Activated CD4-positive, alpha-beta T cell treated with anti-CD3 and anti-CD28 coated beads for 4 hours (primary cell): ENCODE data around the gene GGCT.

Experiments
- DNase-seq, 2 donors: peaks; one replicate each; pipeline ENCODE4 v3.0.0-alpha.2; 2020

The GGCT gene

DNA sequence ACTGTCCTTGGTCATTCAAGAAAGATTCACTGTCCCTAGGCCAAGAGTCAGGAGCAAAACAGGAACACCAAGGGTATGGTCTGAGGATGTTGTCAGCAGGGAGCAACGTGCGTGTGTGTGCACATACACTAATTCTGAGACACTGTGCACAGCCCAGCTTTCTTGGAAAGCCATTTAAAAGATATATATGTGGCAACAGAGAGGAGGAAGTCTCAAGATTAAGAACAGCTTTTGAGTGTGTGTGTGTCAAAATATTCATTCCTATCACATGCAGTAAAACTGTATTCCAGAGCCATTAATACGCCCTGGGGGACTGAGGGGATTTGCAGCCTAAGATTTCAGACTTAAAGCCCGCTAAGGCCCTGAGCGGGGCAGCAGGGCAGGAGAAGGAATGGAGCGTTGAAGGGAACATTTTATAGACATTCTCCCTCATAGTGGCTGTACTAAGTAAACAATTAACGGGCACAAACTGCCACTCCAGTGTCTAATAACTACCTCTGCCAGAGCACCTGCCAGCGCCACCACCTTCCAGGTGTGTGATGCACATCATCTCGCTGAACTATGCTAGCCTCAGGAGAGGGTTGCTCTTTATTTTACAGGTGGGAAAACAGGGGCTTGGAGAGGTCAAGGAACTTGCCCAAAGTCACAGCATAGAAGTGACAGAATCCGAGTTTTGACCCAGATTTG lies 28.0 kb downstream of the GGCT start:
- DNase-seq = no peak

DNA sequence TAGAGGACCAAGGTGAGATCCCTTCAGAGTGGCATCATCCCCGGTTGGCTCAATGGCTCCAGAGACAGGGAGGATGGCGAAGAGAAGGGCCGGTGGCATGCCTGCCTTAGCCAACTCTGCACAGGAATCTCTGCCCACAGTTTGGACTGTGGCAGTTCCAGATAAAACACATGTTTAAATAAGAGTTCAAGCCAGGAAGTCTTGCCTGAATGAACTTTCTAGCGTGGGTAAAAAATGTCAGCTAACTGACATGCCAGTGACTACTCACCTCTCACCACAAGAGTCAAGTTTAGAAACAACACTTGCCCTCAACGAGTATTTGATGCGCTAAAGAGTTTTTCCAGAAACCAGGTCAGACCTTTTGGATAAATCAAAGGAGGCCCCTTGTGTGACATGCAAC lies 29.0 kb downstream of the GGCT start:
- DNase-seq = no peak

DNA sequence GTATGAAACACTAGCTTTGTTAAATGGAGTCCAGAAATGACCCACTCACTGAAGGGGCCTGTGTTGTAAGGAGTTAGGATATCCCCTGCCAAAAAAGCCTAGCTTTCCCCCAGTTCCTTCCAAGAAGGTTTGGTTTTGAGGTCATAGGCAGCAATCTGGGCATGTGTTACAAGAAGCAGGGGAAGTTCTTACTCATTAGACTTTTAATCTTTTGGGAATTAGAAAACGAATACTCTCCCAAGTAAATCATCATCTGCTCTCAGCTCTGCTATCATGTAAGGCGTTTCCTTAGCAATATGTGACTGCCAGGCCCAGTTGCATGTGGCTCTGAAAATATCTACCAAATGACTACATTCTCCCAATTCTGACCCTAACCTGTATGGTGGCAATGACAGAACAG lies 29.7 kb downstream of the GGCT start:
- no peak for DNase-seq

DNA sequence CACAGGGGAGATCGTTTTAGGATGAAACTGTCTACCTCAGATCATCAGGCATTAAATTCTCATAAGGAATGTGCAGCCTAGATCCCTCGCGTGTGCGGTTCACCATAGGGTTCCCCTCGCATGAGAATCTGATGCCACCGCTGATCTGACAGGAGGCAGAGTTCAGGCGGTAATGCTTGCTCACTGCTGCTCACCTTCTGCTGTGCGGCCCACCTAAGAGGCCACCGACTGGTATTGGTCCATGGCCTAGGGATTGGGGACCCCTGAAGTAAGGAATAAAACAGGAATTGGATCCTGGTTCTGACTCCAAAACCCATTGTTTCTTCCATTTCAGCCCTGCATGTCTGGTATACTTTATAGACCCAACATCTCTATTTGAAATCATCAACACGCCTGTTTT lies 30.1 kb downstream of the GGCT start:
- DNase-seq = no peak

DNA sequence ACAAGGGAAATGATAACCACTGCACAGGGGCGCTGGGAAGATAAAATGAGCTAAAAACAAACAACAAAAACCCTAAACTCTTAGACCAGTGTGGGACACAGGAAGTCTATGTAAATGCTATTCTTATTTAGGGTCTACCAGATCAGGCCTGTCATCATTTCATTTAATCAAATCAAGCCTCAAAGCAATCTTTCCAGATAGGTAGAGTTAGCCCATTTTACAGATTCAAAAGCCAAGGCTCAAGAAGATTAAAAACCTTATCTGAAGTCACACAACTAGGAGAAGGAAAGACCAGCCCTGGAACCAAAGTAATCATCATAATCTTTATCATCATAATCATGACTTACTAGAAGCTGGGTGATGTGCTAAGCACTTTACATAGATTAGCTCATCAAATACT lies 30.7 kb downstream of the GGCT start:
- no peak for DNase-seq

DNA sequence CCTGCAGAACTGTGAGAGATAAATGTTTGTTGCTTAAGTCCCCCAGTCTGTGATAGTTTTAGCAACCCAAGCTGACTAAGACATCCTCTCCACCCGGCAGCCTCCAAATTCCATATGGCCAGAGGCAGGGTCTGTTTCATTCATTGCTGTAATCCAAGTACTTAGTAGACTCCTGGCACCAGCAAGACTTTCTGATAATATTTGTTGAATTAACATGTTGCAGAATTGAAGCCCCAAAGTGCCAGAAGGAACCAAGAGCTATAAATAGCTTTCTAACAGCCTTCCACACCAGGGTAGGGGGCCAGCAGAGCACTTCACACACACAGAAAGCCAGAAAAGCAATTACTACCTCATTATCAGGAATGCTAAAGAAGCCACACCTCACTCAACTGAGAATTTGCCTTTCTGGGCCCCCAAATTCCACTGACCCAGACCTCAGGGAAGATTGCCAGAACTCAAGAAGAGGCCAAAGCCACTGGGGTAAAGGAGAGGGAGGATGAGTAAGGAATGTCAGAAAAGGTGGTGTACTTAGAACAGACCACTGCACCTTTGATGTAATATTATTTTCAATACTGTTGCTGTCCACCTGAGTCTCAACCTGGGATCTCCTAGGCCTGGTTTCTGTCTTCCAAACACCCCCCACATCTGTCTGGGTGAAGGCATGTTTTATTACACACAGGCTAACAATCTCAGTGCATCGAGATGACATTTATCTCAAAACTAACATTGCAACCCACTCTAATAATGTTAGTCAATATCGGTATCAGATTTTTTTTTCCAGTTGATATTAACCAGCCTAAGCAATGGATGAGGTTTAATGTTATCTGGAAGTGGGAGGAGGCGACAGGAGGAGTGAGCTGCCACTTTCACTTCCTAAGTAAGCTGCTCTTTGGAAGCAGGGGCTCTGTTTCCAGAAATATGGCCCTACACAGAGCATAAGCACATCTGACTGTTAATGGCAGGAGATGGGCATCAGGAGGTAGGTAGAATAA lies 31.5 kb downstream of the GGCT start:
- DNase-seq = no peak

DNA sequence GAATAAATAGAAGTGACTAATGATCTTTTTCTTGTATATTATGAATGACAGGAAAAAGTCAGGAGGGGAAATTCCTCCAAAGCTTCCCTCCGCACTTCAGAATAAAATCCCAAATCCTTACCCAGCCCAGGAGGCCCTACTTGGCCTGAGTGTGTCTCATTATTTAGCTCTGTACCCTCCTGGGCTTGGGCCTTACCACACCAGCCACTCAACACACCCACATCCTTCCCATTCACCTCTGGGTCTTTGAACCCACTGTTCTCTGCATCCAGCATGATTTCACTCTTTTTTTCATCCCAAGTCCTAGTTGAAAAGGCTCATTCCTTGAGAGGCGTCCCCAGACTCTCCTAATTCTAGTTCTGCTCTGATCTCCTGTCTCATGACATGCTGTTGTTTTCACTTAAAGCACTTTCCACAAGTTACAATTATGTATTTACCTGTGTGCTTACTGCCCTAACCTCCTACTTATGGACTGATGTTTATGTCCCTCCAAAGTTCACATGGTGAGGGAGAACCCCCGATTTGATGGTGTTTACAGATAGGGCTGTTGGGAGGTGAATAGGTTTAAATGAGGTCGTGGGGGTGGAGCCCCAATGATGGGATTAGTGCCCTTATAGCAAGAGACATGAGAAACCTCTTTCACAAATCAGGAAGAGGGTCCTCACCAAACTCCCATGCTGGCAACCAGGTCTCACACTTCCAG lies 32.4 kb downstream of the GGCT start:
- DNase-seq = no peak

DNA sequence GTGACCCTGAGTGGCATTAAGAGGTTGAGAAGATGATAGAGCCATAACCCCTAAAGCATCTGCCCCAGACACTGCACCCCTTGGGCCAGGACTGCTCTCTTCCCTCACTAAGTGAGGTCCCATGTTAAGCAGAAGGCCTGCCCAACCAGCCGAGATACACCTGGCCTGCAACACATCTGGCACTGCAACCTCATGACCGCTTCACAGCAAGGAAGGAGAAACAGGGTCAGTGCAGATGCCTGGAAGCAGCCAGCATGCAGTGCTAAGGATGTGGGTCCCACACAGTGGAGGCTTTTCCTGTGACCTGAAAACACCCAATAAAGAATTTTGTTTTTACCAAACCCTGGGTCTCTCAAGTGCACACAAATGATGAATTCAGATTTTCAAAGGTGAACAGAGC lies 33.4 kb downstream of the GGCT start:
- no peak for DNase-seq

DNA sequence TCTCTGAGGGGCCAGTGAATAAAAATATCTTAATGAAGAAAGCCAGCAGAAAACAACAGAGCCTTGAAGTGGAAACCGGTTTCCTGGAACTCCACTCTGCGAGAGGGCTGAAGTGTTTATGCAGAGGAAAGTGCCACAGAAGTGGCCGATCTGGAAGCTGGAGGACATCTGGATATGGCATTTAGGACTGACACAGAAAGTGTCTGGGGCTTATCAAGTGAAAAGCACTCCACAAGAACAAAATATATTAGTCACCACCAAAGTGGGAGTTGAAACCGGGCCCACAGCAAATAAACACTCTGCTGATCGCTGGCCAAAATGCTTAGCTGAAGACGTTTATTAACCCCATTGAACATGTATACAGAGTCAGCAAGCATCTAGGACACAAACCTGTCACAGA lies 33.9 kb downstream of the GGCT start:
- no peak for DNase-seq

DNA sequence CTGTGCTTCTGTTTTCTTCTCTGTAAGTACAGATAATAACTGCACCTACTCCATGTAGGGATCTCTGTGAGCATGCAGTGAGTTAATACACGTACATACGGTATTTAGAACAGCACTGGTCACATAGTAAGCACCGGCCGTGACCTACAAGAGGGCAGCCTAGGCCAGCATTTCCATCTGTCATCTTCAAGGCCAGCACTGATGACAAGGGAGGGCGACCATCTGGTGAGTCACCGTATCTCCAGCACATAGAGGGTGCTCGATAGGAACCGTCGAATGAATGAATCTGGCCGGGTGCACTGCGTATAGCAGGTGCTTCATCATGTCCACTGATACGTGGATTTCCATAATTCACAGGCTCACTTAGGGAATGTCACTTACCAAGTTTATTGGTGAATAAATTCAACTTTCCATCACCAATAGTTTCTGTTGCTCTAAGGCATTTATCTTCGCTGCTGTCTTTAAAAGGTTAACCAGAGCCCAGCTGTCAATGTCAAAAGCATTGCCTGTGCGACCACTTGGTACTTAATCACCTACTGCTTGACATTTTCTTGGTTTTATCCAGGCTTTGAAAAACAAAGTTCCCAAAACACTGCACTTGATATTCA lies 34.4 kb downstream of the GGCT start:
- no peak for DNase-seq

DNA sequence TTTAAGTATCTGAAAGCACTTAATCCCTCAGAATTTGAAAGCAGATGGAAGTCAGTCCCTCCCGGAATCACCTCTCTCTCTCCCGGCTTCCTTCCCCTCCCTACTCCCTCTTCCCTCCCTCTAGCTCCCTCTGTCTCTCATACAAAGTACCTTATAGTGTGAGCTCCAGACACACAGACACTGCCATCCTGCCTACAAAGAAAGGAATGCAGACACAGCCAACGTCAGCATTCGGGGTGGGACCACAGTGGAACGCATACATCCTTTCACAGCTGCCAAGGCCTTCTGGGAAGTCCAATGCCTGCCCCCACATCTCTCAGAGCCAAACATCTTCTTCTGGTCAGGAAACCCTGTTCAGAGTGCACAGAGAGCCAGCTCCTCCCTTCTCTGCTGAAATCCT lies 35.3 kb downstream of the GGCT start:
- no peak for DNase-seq

DNA sequence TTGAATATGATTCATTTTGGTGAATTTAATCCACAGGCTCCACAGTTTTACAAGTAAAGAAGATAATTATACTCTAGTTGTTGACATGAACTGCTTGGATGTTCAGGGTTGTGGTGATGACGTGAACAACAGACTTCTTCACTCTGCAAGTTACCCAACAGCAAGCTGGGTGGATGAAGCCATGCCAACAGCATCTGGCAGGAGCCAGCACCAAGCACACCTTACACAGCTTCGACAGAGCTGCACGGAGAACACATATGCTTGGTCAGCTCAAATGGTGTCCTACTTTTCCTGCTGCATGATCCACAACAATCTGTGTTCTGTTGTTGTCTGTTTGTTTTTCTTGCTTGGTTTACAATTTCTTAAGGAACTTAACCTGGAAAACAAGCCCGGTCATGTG lies 35.8 kb downstream of the GGCT start:
- DNase-seq = no peak

DNA sequence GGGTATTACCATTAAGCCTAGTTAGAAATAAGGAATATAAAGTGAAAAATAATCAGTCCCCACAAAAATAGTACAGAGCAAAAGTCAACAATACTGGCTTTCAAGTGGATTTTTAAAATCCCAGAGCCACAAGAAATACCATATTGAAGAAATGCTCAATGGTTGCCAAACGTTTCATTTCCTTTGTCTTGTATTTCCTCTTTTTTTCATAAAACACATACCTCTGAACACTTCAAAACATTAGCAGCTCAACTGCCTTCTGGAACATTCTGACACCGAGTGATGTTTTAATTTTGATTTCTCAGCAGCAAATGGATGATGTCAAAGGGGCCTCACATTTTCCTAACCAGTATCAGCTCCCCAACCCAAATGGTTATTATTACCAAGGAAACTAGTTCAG lies 36.6 kb downstream of the GGCT start:
- DNase-seq = no peak

DNA sequence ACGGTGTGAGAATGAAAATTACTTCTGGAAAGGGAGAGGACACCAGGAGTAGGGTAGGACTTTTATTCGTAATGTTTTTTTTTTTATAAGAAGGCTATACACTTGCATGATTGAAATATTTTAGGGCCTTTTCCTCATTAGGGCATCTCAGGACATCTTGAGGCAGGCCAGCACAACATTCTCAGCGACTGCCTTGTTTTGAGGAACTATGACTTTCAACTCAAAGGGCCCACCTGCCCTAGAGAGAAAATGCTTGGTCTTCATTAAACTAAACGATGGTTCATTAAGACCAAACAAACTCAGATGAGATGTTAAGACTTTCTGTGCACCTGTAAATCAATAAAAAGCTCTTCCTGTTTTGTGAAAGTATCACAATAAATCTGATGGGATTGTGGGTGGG lies 37.4 kb downstream of the GGCT start:
- no peak for DNase-seq

DNA sequence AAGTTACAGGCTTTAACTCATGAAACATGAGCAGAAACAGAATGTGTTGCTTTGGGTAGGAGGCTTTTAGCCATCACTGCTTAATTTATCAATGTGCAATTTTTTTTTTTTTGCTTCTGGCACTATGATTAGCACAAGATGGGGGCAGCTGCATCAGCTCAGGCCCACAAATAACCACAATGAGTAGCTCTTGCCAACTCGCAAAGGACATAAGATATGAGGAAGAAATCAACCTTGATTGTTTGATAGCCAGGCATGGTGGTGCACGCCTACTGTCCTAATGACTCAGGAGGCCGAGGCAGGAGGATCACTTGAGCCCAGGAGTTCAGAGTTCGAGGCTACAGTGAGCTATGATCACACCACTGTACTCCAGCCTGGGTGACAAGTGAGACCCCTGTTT lies 38.4 kb downstream of the GGCT start:
- no peak for DNase-seq

DNA sequence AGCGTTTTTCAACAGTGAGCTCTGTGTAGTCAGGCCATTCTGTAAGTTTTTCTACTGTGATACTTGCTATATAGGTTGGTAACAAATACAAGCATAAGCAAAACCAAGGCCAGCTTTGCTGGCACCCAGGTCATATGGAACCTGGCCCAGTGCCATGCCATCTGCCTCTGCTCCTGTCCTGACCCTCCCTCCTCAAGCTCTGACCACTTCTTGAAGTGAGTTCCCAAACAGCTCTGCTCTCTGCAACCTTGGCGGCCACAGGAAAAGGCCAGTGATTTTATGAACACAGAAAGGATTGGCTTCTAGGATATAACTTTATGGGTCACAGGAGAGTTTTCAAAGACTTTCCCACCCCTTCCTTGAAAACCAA lies 38.8 kb downstream of the GGCT start:
- no peak for DNase-seq

DNA sequence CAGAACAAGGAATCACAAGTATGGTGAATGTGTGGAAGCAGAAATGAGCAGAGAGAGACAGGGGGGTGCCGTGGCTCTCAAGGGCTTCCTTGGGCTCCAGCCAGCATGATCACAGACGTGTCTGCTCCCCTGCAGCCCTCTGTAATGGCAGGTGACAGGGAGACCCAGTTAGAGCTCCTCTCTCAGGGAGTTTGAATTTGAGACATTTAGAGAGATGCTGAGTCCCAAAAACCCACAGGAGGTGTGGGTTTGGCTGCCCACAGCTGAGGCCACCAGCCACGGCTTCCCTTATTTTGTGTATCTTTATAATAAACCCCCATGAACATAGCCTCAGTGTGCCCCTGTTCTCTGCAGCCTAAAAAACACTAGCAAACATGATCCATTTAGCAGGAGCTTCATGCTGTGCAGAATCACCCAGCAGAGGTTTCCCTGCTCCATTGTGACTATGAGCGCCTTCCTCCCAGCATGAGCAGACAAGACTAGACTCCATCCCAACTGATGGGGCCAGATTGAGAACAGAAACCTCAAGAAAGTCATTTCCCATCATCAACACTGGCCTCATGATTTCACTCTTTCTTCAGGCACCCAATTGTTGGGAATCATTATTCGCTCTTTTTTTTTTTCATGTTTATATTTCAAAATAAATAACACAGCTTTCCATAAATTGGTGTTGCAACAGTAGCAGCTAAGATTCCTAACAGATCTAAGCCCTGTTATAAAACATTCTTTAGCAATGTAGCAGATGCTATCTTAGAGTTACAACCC lies 39.4 kb downstream of the GGCT start:
- DNase-seq = no peak

DNA sequence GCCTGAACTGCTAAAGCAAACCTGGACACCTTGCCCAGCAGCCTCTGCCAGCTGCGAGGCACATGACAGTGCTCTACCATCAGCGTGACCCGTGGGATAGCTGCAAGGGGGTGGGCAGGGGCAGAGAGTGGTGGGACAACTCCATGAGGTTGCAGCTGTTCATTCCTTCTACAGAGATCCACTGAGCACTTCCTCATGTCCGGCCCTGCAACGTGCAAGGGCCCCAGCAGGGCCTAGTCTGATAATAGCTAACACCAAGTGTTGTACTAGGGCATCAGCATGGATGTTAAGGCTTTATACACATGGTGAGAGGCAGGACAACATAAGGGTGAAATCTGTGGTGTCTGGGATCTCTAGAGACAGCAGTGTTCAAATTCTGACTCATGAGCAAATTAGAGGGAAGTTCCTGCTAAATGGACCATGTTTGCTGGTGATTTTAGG lies 40.4 kb downstream of the GGCT start:
- no peak for DNase-seq

DNA sequence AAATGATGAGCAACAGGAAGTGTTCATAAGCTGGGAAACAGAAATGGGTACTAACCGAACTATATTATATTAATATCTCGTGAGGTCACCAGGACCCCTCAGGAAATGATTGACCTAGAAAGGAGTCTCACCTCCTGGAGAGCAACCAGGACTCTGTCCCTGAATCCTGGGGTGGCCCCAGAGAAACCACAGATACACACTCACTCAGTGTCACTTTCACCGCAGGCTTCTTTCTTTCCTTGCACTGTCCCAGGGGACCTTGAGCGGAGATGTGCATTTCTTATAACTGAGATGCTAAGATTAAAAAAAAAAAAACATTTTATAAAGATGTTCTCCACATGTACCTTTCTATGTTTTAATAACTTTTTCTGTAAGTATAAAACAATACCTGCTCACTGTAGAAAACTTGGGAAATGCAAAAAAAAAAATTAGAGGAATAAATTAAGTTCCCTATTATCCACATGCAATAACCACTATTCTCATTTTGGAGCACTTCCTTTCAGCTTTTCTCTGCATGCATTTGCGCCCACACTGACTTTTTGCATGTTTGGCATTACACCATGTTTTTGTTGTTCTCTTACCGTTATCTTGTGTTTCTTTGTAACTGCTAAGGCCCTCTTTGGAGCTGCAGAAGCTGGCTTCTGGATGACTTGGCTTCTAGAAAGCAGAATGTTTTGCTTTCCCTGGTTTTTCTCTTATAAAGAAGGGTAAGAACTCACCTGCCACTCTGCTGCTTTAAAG lies 41.1 kb downstream of the GGCT start:
- no peak for DNase-seq

DNA sequence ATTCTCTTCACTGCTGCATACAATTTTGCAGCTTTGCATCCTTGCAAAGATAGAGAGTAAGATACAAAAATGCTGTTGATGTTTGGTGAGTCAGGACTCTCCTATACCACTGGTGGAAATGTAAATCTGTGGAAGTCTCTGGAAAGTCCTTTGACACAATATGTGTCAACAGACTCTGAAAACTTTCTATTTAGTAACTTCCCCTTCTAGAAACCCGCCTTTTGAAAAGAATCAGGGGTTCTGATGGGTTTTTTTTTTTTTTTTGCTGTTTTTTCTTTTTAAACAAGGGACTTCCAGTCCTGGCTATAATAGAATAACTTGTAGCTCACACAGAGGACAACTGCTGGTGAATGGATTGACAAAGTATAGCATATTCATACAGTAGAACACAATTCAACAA lies 42.5 kb downstream of the GGCT start:
- no peak for DNase-seq

DNA sequence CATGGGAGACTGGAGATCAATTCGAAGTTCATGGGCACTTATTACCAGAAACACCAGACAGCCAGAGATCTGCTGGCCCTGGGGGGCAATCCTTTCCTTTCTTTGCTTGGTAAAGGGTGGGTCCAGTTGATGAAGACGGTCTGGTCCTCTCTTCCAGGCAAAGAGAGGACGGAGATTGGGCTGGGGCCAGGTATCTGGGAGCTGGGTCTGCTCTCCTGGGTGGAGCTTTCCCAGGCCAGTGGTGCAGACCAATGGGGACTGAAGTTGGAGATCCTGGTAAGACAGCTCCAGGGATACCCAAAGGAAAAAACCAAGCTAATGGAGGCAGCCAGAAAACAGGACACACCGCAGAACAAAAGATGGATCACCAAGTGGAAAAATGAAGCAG lies 44.4 kb downstream of the GGCT start:
- no peak for DNase-seq
